Neutrophil (primary cell): ENCODE results near the gene NIP7.

Experiments used
- H3K27ac ChIP-seq: fragments of 200-600 bp; sonication (generic); 2 replicates; pipeline ENCODE4 v1.5.1; 2016; ENCODE audit warnings: mild to moderate bottlenecking, moderate library complexity
- H3K27me3 ChIP-seq: fragments of 200-600 bp; sonication (generic); 2 replicates; pipeline ENCODE4 v1.6.0; 2016; ENCODE audit warnings: mild to moderate bottlenecking
- H3K36me3 ChIP-seq: fragments of 200-600 bp; sonication (generic); 2 replicates; pipeline ENCODE4 v1.5.1; 2017
- H3K4me1 ChIP-seq, 2 experiments: fragments of 200-600 bp in 1 of 2; sonication (generic) in 1 of 2; 1 replicate in 1 of 2; 2 replicates in 1 of 2; pipeline versions ENCODE4 v1.5.1 to v1.6.1; 2013 to 2016; ENCODE audit warnings: low read depth in 1 of 2, low read length in 1 of 2, mild to moderate bottlenecking in 1 of 2, moderate library complexity in 1 of 2; ENCODE audit not compliant: control insufficient read depth in 1 of 2, insufficient read depth in 1 of 2
- H3K4me3 ChIP-seq, 2 experiments: fragments of 200-600 bp in 1 of 2; sonication (generic) in 1 of 2; 1 replicate in 1 of 2; 2 replicates in 1 of 2; pipeline ENCODE4 v1.5.1; 2013 to 2016; ENCODE audit warnings: low read depth in 1 of 2, low read length in 1 of 2, mild to moderate bottlenecking in 1 of 2, moderate library complexity in 1 of 2
- H3K9me3 ChIP-seq: fragments of 200-600 bp; sonication (generic); 2 replicates; pipeline ENCODE4 v1.5.1; 2016
- CTCF ChIP-seq: fragments of 200-600 bp; sonication (generic); IDR thresholded peaks from 2 replicates; pipeline ENCODE4 v1.5.1; 2016; ENCODE audit warnings: antibody characterized with exemption

The NIP7 gene

GRCh38 chr16:69301187-69301586 lies 38.4 kb upstream of the NIP7 start:
- Histone ChIP-seq H3K27me3 (no peaks in the 10 kb centered on the region), H3K4me3 (no peak overlapping the region), H3K27ac (no peak overlapping the region), H3K4me1 (peaks cover 19 to 21% of the 10 kb centered on the region in 2 experiments), H3K36me3 (peaks cover 19% of the 10 kb centered on the region), H3K9me3 (no peaks in the 10 kb centered on the region)
- no peak for TF ChIP-seq CTCF

GRCh38 chr16:69301861-69302260 lies 37.7 kb upstream of the NIP7 start:
- H3K9me3 ChIP-seq, result no peaks in the 10 kb centered on the region
- no peak overlapping the region for H3K27ac ChIP-seq
- H3K4me1 ChIP-seq, result peaks cover 19 to 21% of the 10 kb centered on the region in 2 experiments
- no peaks in the 10 kb centered on the region for H3K27me3 ChIP-seq
- TF ChIP-seq CTCF, result no peak
- no peak overlapping the region for H3K4me3 ChIP-seq
- peaks cover 19% of the 10 kb centered on the region for H3K36me3 ChIP-seq

GRCh38 chr16:69302301-69302700 lies 37.3 kb upstream of the NIP7 start:
- TF ChIP-seq CTCF, result no peak
- Histone ChIP-seq H3K4me3 (no peak overlapping the region), H3K27ac (no peak overlapping the region), H3K9me3 (no peaks in the 10 kb centered on the region), H3K4me1 (peaks cover 19 to 21% of the 10 kb centered on the region in 2 experiments), H3K36me3 (peaks cover 19% of the 10 kb centered on the region), H3K27me3 (no peaks in the 10 kb centered on the region)

GRCh38 chr16:69306031-69306430 lies 33.5 kb upstream of the NIP7 start:
- TF ChIP-seq CTCF, result no peak
- peaks cover 6% of the 10 kb centered on the region for H3K36me3 ChIP-seq
- no peaks in the 10 kb centered on the region for H3K9me3 ChIP-seq
- no peak overlapping the region for H3K27ac ChIP-seq
- H3K4me3 ChIP-seq, result no peak overlapping the region
- H3K4me1 ChIP-seq, result peaks cover 6% of the 10 kb centered on the region in 2 experiments
- H3K27me3 ChIP-seq, result no peaks in the 10 kb centered on the region

- TF ChIP-seq CTCF, result no peak
- H3K9me3 ChIP-seq, result no peaks in the 10 kb centered on the region
- no peaks in the 10 kb centered on the region for H3K27me3 ChIP-seq
- H3K36me3 ChIP-seq, result peaks cover 2% of the 10 kb centered on the region
- H3K4me1 ChIP-seq, result peaks cover 11% of the 10 kb centered on the region in 2 experiments
- no peak overlapping the region for H3K27ac ChIP-seq
- H3K4me3 ChIP-seq, result no peak overlapping the region
Measured at GRCh38 chr16:69307091-69307490, 32.5 kb upstream of the NIP7 start.

DNA sequence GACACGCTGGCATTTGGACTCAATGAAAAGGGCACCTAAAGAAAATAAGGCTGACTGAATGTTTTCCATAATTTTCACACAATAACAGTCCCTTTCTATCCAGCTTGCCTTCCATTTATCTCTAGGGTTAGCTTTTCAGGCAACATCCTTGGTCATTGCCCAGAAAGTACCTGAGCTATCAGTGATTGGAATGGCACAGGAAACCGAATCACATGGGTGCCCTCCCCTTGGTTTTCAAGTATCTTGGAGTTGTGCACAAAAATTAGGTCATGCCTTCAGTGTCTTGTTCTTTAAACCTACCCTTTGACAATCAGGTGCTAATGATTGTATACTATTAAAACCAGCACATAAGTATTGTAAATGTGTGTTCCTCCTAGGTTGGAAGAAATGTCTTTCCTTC lies 31.7 kb upstream of the NIP7 start:
- Histone ChIP-seq H3K27me3 (no peaks in the 10 kb centered on the region), H3K27ac (no peak overlapping the region), H3K9me3 (no peaks in the 10 kb centered on the region), H3K4me3 (no peak overlapping the region), H3K4me1 (peaks cover 14 to 17% of the 10 kb centered on the region in 2 experiments), H3K36me3 (no peaks in the 10 kb centered on the region)
- TF ChIP-seq CTCF, result no peak
